HCT116 (cell line): ENCODE measurements around the gene FMN1. TPM values are rescaled to one million over a fixed set of nuclear protein-coding genes. Genes with fewer than 3 reads are reported as not detected.

Experiments
- ATAC-seq: fragments of 200-7000 bp; cut with Tn5 transposase; 2 replicates; pipeline ENCODE4 v1.9.1; 2020; ENCODE audit warnings: mild to moderate bottlenecking, moderate library complexity
- BruUV-seq: library from RNA; stranded (reverse); fragments of 400-500 nt; replicated peaks from 2 replicates; lab custom pipeline; 2021; lab: Mats Ljungman, UMichigan
- CTCF ChIA-PET: fragments of 300-600 bp; sonication (Branson Sonifier 250); formaldehyde crosslinking; loops from one replicate; lab custom pipeline; 2021; ENCODE audit warnings: antibody characterized with exemption; lab: Charles Lee
- POLR2A ChIA-PET: fragments of 300-600, 350-600 bp; sonication (Branson Sonifier 250); formaldehyde crosslinking; loops from one replicate; lab custom pipeline; 2021; ENCODE audit warnings: antibody characterized with exemption; lab: Charles Lee
- RAD21 ChIA-PET, 2 experiments: fragments of 300-600 bp; sonication (Branson Sonifier 250); formaldehyde crosslinking; loops; one replicate each; lab custom pipeline; 2023; ENCODE audit warnings: low total read pairs in 2 of 2; ENCODE audit not compliant: uncharacterized antibody in 2 of 2, unreplicated experiment in 2 of 2, low non-redundant PET in 1 of 2; lab: Charles Lee
- DNase-seq: peaks from one replicate; pipeline ENCODE4 v3.0.0-alpha.2; 2010; ENCODE audit warnings: low read depth, low spot score
- H2AFZ ChIP-seq: fragments of 200-600 bp; shearing (Covaris generic), sonication (generic); 2 replicates; pipeline ENCODE4 v1.6.1; 2017; ENCODE audit warnings: low read depth, mixed run types, mixed read lengths, antibody characterized with exemption, low read length; ENCODE audit not compliant: poor library complexity, severe bottlenecking
- H3K27ac ChIP-seq: 2 replicates; pipeline ENCODE4 v1.5.1; 2012; ENCODE audit warnings: low read depth, low read length
- H3K27me3 ChIP-seq: fragments of 200-600 bp; sonication (generic); 2 replicates; pipeline ENCODE4 v1.6.1; 2016; ENCODE audit warnings: mixed run types, low read length, mixed read lengths; ENCODE audit not compliant: insufficient read depth
- H3K36me3 ChIP-seq, 2 experiments: fragments of 200-500 bp in 1 of 2; fragments of 200-600 bp in 1 of 2; sonication (Bioruptor generic) in 1 of 2; sonication (generic) in 1 of 2; 2 replicates each; pipeline versions ENCODE4 v1.5.1 to v1.6.1; 2014 to 2016; ENCODE audit warnings: low read length in 2 of 2, inconsistent platforms in 1 of 2, mixed read lengths in 1 of 2, mixed run types in 1 of 2; ENCODE audit not compliant: insufficient read depth in 2 of 2, control insufficient read depth in 1 of 2
- H3K4me1 ChIP-seq, 2 experiments: fragments of 200-600 bp in 1 of 2; sonication (generic) in 1 of 2; 2 replicates each; pipeline versions ENCODE4 v1.5.1 to v1.6.1; 2012 to 2017; ENCODE audit warnings: low read length in 2 of 2, inconsistent platforms in 1 of 2, mild to moderate bottlenecking in 1 of 2, mixed read lengths in 1 of 2, mixed run types in 1 of 2, moderate library complexity in 1 of 2; ENCODE audit not compliant: insufficient read depth in 2 of 2, control insufficient read depth in 1 of 2
- H3K4me2 ChIP-seq: fragments of 200-600 bp; sonication (generic); 2 replicates; pipeline ENCODE4 v1.6.1; 2017; ENCODE audit warnings: mixed run types, low read length, mixed read lengths
- H3K4me3 ChIP-seq, 2 experiments: fragments of 200-600 bp in 1 of 2; sonication (generic) in 1 of 2; replicated peaks in 1 of 2; 2 replicates each; pipeline ENCODE4 v1.5.1; 2011 to 2016; ENCODE audit warnings: low read length in 2 of 2, control low read depth in 1 of 2, low read depth in 1 of 2, mild to moderate bottlenecking in 1 of 2, mixed read lengths in 1 of 2, mixed run types in 1 of 2
- H3K79me2 ChIP-seq: fragments of 200-600 bp; sonication (generic); 2 replicates; pipeline ENCODE4 v1.6.1; 2017; ENCODE audit warnings: mild to moderate bottlenecking, mixed run types, low read length, moderate library complexity, mixed read lengths; ENCODE audit not compliant: insufficient read depth
- H3K9ac ChIP-seq: fragments of 200-600 bp; sonication (generic); 2 replicates; pipeline ENCODE4 v1.6.1; 2016; ENCODE audit warnings: low read length, mixed read lengths
- H3K9me2 ChIP-seq: fragments of 200-600 bp; sonication (generic), shearing (Covaris generic); 2 replicates; pipeline ENCODE4 v1.6.1; 2017; ENCODE audit warnings: mixed run types, mild to moderate bottlenecking, moderate library complexity; ENCODE audit not compliant: insufficient read depth
- H3K9me3 ChIP-seq, 2 experiments: fragments of 200-500 bp in 1 of 2; fragments of 200-600 bp in 1 of 2; sonication (Bioruptor generic) in 1 of 2; sonication (generic) in 1 of 2; 2 replicates each; pipeline ENCODE4 v1.6.1; 2014 to 2017; ENCODE audit warnings: low read length in 2 of 2, mixed read lengths in 2 of 2, inconsistent platforms in 1 of 2, low read depth in 1 of 2, mild to moderate bottlenecking in 1 of 2, mixed run types in 1 of 2, moderate library complexity in 1 of 2; ENCODE audit not compliant: control insufficient read depth in 1 of 2, insufficient read depth in 1 of 2
- H4K20me1 ChIP-seq: fragments of 200-600 bp; sonication (generic), shearing (Covaris generic); 2 replicates; pipeline ENCODE4 v1.6.1; 2017; ENCODE audit warnings: mixed run types, mild to moderate bottlenecking, moderate library complexity; ENCODE audit not compliant: insufficient read depth
- CBX3 ChIP-seq: IDR thresholded peaks from 2 replicates; pipeline ENCODE4 v1.6.1; 2012; ENCODE audit warnings: low read depth
- CEBPB ChIP-seq: IDR thresholded peaks from 2 replicates; pipeline ENCODE4 v1.6.1; 2012; ENCODE audit warnings: low read depth
- EGR1 ChIP-seq: IDR thresholded peaks from 2 replicates; pipeline ENCODE4 v1.6.1; 2012; ENCODE audit warnings: low read depth
- ELF1 ChIP-seq: IDR thresholded peaks from 2 replicates; pipeline ENCODE4 v1.6.1; 2012; ENCODE audit warnings: low read depth, borderline replicate concordance
- EZH2phosphoT487 ChIP-seq: fragments of 200-600 bp; IDR thresholded peaks from 2 replicates; pipeline ENCODE4 v1.6.1; 2018; ENCODE audit warnings: antibody characterized with exemption, borderline replicate concordance
- MAX ChIP-seq: IDR thresholded peaks from 2 replicates; pipeline ENCODE4 v1.6.1; 2012
- POLR2A ChIP-seq: IDR thresholded peaks from 2 replicates; pipeline ENCODE4 v1.7.0; 2011; ENCODE audit warnings: borderline replicate concordance; ENCODE audit not compliant: insufficient read depth, insufficient read length; ENCODE audit errors: extremely low read depth
- POLR2AphosphoS5 ChIP-seq: IDR thresholded peaks from 2 replicates; pipeline ENCODE4 v1.6.1; 2011; ENCODE audit warnings: mild to moderate bottlenecking, low read depth, low read length, moderate library complexity
- RAD21 ChIP-seq: IDR thresholded peaks from 2 replicates; pipeline ENCODE4 v1.6.1; 2012; ENCODE audit warnings: low read depth, mild to moderate bottlenecking
- SIN3A ChIP-seq: IDR thresholded peaks from 2 replicates; pipeline ENCODE4 v1.6.1; 2012; ENCODE audit warnings: low read depth
- SP1 ChIP-seq: IDR thresholded peaks from 2 replicates; pipeline ENCODE4 v1.6.1; 2012; ENCODE audit warnings: low read depth
- SRF ChIP-seq: IDR thresholded peaks from 2 replicates; pipeline ENCODE4 v1.6.1; 2012; ENCODE audit warnings: low read depth
- TCF7L2 ChIP-seq: IDR thresholded peaks from 2 replicates; pipeline ENCODE4 v1.7.0; 2011; ENCODE audit warnings: borderline replicate concordance, inconsistent platforms; ENCODE audit not compliant: insufficient read depth, insufficient read length; ENCODE audit errors: extremely low read depth
- YY1 ChIP-seq: IDR thresholded peaks from 2 replicates; pipeline ENCODE4 v1.6.1; 2011; ENCODE audit warnings: low read length, low read depth, moderate library complexity, mild to moderate bottlenecking; ENCODE audit not compliant: insufficient replicate concordance; ENCODE audit errors: extremely low read depth
- ZBTB33 ChIP-seq: IDR thresholded peaks from 2 replicates; pipeline ENCODE4 v1.6.1; 2011; ENCODE audit warnings: mild to moderate bottlenecking, low read length, moderate library complexity; ENCODE audit not compliant: insufficient replicate concordance; ENCODE audit errors: extremely low read depth
- ZFX ChIP-seq: fragments of 450-650 bp; IDR thresholded peaks from 2 replicates; pipeline ENCODE4 v1.6.1; 2017
- ZNF274 ChIP-seq: fragments of 200-500 bp; sonication (Bioruptor generic); IDR thresholded peaks from 2 replicates; pipeline ENCODE4 v1.6.1; 2014; ENCODE audit warnings: mild to moderate bottlenecking, low read depth, low read length, inconsistent platforms
- intact Hi-C: fragments of 100-400 bp; cut with micrococcal nuclease; formaldehyde crosslinking; loops from 2 replicates; pipeline ENCODE4 v1.10.0; 2022
- total RNA-seq: library from RNA; stranded (reverse); gene quantifications from one replicate; pipeline ENCODE4 v1.2.1, GENCODE V29; 2021; ENCODE audit not compliant: unreplicated experiment
- TF ChIP-seq, protein P1 (sequence below): IDR thresholded peaks from 2 replicates; pipeline ENCODE4 v1.6.1; 2012

Gene FMN1
- total RNA-seq, 1 experiment from 2014 or later: 0.39 TPM

- no peak overlapping the region for H3K4me2 ChIP-seq
- H3K36me3 ChIP-seq: no peaks in the 10 kb centered on the region
- no TSS peak for BruUV-seq
- H3K9me3 ChIP-seq: no peaks in the 10 kb centered on the region
- no peak overlapping the region for H3K4me3 ChIP-seq
- no peaks in the 10 kb centered on the region for H4K20me1 ChIP-seq
- TF ChIP-seq SIN3A (no peak), RAD21 (no peak), YY1 (no peak), ELF1 (no peak), POLR2AphosphoS5 (no peak), TCF7L2 (no peak), ZBTB33 (no peak), SRF (no peak), ZFX (no peak), EGR1 (no peak), CEBPB (no peak), ZNF274 (no peak), SP1 (no peak), MAX (no peak), EZH2phosphoT487 (no peak), POLR2A (no peak), CBX3 (no peak)
- TF ChIP-seq, protein P1, sequence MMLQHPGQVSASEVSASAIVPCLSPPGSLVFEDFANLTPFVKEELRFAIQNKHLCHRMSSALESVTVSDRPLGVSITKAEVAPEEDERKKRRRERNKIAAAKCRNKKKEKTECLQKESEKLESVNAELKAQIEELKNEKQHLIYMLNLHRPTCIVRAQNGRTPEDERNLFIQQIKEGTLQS: no peak
- no peaks in the 10 kb centered on the region for H3K79me2 ChIP-seq
- ChIA-PET POLR2A (no interaction called here), CTCF (interaction anchor here (0.7 to 1.0 kb wide), 2 partner anchors 12 to 39 kb away, joined by 3 to 5 read pairs; no protein-coding TSS in a partner anchor), RAD21 (no interaction called here)
- no peaks in the 10 kb centered on the region for H3K9me2 ChIP-seq
- H3K27ac ChIP-seq: no peak overlapping the region
- H2AFZ ChIP-seq: no peak overlapping the region
- no peaks in the 10 kb centered on the region for H3K27me3 ChIP-seq
- intact Hi-C loops: no loop called here
- no peak for DNase-seq
- no peak overlapping the region for H3K9ac ChIP-seq
- no peaks in the 10 kb centered on the region; a peak in 1 of 4 replicates for H3K4me1 ChIP-seq
- no peak for ATAC-seq
These were observed 120.3 kb downstream of the FMN1 start for GRCh38 chr15:33074212-33074611.
